Measurements from ENCODE around the gene CHCT1.
A peak's percentile ranks its signal among the peaks of the same experiment; 100 is the strongest.
"Not testable (repeated sequence)": the region's sequence is repeated elsewhere in the genome, so short reads cannot be mapped to it uniquely, and the experiment has no call there.

The CHCT1 gene

DNA sequence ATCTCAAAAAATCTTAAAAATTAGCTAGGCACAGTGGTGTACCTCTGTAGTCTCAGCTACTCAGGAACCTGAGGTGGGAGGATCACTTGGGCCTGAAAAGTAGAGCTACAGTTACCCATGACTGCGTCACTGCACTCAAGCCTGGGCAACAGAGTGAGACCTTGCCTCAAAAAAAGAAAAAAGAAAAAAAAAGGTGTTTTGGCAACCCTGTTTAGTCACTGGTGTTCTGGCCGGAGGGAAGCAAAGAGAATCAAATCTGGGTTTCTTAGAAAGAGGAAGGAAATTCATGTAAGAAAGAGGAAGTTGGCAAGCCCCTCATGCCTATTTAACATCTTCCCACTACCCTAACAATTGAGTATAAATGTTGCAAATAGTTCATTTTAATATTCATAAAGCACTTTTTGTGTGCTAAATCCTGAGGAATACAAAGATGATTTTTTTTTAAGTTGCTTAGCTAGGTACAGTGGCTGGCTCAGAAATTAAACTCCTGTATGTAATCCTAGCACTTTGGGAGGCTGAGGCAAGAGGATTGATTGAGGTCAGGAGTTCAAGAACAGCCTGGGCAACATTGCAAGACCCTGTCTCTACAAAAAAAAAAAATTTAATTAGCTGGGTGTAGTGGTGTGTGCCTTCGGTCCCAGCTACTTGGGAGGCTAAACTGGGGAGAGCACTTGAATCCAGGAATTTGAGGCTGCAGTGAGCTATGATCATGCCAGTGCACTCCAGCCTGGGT is 23.9 kb upstream of the CHCT1 start:
- no peak for DNase-seq (ENCODE audit: low spot score)

DNA sequence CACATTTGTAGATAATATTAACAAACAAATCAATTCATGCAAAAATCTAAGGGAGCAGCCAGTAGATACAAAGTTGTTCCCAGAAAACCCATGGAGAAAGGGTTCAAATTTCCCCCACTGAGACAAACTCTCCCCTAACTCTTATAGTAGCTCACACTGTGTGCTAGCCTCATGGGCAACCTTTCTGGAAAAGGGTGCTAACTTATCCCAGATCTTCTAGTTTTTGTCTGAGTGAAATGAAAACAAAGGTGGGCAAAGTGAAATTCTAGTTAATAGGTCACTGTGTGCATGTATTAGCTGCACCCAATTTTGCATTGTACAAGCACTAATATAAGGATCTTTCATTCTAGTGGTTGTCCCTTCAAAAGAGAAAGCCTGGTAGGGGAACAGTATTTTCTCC is 20.5 kb upstream of the CHCT1 start:
- no peak for DNase-seq (ENCODE audit: low spot score)

DNA sequence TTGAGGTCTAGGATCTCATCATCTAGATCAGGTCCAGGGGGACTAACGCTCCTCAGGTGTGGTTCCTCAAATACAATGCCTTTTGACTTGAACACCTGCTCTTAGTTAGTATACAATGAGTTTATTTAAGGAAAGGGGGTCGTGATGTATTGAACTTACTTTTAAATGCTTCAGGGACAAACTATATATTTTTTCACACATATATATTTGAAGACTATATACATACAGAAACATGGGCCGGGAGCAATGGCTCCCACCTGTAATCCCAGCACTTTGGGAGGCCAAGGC is 18.8 kb upstream of the CHCT1 start:
- DNase-seq (ENCODE audit: low spot score): no peak

DNA sequence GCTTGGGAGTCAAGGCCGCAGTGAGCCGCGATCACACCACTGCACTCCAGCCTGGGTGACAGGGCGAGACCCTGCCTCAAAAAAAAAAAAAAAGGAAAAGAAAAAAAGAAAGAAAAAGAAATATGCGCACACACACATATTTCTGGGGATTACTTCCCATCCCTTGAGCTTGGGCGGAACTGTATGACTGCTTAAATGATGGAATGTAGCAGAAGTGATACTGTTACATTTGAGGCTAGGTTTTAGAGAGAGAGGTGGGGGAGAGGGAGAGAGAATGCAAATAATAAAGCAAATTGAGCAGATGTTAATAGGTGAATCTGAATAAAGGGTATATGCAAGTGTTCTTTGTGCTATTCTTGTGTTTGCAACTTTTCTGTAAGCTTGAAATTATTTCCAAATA is 18.3 kb upstream of the CHCT1 start:
- no peak for DNase-seq (ENCODE audit: low spot score)

DNA sequence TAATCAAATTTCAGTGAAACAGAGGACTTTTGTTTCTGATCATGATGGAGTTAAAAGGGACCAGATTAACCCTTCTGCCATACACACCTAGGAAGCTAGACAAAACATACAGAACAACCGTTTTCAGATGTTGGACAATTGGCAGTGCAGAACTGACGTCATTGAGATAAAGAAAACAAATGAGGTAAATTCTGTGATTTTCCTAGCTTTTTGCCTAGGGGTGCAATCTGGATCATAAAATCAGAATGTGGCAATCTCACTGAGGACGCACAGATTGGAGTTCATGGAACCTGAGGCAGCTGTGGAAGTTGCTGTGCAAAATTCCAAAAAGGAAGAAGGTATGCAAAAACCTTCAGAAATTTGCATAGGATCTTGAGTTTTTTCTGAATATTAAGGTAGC is 15.4 kb upstream of the CHCT1 start:
- DNase-seq (ENCODE audit: low spot score): no peak

DNA sequence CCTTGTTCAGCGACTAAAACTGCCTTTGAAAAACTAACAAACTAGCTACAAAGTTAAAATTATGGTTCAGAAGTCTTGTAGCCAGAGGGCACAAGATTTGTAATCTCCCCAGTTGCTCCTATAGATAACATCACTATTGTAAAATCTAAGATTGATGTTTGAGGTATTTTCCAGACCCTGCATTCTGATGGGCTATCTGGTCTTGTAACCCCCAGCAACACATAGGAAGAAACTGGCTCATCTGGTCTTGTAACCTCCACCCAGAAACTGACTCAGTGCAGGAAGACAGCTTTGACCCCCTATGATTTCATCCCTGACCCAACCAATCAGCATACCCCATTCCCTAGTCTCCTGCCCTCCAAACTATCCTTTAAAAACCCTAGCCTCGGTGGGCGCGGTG is 12.3 kb upstream of the CHCT1 start:
- no peak for DNase-seq (ENCODE audit: low spot score)

DNA sequence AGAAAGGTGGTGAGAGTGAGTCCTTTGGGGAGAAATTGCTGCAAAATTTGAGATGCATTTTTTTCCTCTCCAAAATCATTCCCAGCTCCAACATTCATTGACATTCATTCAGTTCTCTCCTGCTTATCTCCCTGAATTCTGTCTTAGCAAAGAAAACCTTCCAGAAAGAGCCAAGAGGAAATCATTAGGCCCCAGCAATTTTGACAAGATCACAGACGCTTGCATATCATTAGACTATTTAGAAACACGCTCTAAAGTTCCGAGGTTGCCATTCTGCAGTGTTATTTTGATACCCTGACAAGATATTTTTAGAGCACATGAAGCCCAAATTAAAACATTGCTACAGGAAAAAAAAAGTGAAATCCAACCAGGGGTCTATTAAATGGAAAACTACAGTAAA is 9.6 kb upstream of the CHCT1 start:
- no peak for DNase-seq (ENCODE audit: low spot score)

DNA sequence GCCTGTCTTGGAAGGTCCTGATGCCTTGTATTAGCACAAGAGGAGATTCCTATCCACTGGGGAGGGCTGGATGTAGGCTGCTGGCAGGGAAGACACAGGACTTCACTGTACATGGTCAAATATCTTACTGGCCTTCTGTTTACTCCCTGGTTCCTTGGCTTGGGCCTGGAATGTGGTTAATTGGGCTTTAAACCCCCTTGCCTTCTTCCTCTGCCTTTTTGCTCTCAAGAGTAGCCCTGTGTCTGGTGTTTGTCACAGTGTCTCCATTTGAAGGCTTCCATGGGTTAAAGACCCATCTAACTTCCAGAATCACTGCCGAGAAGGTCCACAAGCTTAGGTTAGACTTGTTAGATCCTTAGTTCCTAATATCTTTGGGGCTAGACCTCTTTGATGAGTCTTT is 7.1 kb upstream of the CHCT1 start:
- DNase-seq (ENCODE audit: low spot score): no peak

DNA sequence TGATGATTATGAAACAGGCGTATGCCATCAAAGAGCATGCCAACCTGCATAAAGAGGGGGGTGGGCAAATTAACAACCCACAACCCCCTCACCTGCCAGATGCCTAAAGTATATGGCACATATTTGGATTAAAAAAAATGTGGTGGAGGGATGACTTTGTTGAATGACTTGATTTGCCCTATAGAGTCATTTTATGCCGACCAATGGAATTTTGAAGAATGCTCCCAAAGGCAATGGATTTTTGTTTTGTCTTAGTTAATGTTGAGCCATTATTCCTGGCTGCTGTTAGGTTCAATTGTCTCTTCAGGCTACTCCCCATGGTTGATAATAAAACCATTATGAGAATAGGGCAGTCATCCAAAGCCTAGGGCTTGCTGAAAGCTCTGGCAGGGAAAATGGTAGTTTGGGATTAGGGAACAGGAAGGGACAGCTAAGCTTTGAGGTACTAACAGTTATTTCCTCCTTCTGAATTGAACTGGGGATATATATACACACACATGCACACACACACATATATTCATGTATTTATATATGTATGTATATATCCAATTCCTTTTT is 5.8 kb upstream of the CHCT1 start:
- DNase-seq (ENCODE audit: low spot score): no peak

DNA sequence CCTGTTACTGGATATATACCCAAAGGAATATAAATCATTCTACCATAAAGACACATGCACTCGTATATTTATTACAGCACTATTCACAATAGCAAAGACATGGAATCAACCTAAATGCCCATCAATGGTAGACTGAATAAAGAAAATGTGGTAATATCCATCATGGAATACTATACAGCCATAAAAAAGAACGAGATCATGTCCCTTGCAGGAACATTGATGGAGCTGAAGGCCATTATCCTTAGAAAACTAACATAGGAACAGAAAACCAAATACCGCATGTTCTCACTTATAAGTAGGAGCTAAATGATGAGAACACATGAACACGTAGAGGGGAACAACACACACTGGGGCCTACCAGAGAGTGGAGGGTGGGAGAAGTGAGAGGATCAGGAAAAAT is 3.3 kb upstream of the CHCT1 start:
- DNase-seq (ENCODE audit: low spot score): not testable (repeated sequence)

DNA sequence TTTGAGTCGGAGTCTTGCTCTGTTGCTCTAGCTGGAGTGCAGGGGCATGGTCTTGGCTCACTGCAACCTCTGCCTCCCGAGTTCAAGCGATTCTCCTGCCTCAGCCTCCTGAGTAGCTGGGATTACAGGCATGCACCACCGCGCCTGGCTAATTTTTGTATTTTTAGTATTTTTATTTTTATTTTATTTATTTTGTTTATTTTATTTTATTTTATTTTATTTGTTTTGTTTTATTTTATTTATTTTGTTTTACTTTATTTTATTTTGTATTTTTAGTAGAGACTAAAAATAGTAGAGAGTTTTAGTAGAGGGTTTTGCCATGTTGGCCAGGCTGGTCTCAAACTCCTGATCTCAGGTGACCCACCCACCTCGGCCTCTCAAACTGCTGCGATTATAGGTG is 2.4 kb upstream of the CHCT1 start:
- DNase-seq (ENCODE audit: low spot score): not testable (repeated sequence)

DNA sequence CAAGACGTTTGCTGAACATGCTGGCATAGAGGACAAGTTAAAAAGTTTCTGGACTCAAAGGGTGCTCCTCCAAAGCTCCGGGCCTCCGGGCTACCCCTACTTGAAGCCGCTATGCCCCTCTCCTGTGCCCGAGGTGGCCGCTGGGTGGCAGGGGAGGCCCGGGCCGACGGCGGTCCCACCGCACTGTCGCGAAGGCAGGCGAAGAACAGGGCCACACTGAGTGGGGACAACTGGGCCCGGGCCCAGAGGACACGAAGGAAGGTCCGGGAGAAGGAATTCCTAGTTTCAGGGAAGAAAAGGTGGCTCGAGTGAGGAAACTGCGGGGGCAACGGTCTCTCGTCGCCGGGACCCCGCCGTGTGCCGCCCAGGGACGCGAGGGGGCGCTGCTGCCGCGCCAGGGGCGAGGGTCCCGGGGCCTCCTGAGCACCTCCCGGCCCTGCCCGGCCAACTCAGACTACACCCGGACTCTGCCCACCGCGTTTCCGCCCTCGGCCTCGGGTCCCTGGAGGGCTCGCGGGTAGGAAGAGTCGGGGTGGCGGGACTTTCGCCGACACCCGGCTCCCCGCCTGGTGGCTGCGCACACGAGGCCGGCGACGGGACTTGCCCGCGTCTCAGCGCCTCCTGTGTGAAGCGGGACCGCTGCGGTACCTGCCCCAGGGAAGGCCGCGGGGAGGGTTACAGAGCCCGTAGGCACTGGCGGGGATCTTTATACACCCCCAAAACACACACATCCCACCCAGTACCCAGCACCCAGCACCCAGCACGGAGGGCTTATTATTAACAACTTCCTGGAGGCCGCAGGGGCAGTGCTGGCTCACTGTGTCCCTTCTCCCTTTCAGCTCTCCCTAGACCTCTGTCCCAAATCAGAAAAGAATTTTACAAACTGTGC is 772 bp upstream of the CHCT1 start:
- peak; percentile 90 for DNase-seq (ENCODE audit: low spot score)

DNA sequence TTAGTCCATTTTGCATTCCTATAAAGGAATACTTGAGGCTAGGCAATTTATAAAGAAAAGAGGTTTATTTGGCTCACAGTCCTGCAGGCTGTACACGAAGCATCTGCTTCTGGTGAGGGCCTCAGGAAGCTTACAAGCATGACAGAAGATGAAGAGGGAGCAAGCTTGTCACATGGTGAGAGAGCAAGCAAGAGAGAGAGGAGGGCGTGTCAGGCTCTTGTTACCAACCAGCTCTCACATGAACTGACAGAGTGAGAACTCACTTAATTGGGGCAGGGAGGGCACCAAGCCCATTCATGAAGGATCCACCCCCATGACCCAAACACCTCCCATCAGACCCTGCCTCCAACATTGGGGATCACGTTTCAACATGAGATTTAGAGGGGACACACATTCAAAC is 1.6 kb downstream of the CHCT1 start:
- no peak for DNase-seq (ENCODE audit: low spot score)

DNA sequence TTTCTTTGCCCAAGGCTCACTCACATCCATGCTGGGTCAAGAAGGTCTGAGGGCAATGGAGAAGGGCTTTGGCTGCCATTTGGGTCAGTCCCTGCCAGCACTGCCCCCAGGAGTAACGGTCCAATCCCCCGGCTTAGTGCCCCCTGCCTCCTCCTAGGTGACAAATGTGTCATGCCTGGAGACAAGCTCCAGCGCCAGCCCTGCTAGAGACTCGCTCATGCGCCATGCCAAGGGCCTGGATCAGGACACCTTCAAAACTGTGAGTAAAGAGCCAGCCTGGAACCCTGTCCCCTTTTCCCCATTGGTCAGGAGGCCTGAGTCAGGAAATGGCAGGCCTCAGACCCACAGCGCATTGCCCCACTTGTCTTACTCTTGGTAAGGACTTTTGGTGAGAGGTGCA is 3.3 kb downstream of the CHCT1 start:
- DNase-seq (ENCODE audit: low spot score): no peak

DNA sequence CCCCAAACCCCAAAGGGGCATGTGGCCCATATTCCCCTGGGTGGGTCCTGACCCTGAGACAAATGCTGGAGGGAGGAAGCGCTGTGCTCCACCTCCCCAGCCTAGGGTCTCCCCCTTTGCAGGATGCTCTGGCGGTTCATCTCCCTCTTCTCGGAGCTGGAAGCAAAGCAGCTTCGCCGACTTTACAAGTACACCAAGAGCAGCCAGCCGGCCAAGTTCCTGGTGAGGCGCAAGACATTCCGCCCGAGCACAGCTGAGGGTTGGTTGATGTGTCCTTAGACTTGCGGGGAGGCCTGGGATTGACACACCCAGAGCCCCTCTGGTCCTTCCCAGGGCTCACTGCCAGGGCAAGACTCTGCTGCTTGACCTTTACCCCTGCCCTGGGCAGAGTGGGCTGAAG is 4.3 kb downstream of the CHCT1 start:
- DNase-seq (ENCODE audit: low spot score): no peak

DNA sequence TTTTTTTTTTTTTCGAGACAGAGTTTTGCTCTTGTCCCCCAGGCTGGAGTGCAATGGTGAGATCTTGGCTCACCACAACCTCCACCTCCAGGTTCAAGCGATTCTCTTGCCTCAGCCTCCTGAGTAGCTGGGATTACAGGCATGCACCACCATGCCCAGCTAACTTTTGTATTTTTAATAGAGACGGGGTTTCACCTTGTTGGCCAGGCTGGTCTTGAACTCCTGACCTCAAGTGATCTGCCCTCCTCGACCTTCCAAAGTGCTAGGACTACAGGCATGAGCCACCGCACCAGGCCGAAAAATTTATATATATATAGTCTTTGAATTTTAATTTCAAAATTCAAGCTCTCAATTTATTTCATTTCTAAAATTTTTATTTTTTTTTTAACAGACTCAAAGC is 6.2 kb downstream of the CHCT1 start:
- DNase-seq (ENCODE audit: low spot score): not testable (repeated sequence)

DNA sequence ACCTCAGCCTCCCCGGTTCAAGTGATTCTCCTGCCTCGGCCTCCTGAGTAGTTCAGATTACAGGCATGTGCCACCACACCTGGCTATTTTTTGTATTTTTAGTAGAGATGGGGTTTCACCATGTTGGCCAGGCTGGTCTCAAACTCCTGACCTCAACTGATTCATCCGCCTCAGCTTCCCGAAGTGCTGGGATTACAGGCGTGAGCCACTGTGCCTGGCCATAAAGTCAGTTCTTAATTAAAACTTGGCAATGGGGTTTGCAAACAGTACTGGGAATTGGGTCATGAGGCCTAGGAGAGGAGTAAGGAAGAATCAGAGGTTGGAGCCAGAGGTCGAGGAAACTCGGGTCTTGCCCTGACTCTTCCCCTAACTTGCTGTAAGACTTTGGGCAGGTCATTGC is 8.3 kb downstream of the CHCT1 start:
- DNase-seq (ENCODE audit: low spot score): peak; percentile 20

DNA sequence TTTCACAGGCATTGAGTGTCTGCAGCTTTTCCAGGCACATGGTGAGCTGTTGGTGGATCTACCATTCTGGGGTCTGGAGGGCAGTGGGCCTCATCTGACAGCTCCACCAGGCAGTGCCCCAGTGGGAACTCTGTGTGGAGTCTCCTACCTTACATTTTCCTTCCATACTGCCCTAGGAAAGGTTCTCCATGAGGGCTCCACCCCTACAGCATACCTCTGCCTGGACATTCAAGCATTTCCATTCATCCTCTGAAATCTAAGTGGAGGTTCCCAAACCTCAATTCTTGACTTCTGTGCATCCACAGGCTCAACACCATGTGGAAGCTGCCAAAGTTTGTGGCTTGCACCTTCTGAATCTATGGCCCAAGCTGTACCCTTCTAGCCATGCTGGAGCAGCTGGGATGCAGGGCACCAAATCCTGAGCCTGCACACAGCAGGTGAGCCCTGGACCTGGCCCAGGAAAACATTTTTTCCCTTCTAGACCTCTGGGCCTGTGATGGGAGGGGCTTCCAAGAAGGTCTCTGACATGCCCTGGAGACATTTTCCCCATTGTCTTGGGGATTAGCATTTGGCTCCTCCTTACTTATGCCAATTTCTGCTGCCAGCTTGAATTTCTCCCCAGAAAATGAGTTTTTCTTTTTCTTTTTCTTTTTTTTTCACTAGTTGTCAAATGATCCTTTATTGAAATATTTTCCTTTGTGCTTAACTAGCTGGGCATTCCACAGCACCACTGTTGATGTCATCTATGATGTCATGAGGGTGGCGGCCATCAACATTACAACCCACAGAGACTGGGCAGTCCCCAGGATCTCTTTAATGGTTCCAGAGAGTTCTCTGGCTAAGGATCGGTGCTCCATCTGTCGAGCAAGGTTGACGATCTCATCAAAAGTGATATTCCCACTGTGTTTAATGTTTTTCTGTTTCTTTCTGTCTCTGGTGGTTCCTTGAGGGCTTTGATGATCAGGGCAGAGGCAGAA is 11.0 kb downstream of the CHCT1 start:
- not testable (repeated sequence) for DNase-seq (ENCODE audit: low spot score)

DNA sequence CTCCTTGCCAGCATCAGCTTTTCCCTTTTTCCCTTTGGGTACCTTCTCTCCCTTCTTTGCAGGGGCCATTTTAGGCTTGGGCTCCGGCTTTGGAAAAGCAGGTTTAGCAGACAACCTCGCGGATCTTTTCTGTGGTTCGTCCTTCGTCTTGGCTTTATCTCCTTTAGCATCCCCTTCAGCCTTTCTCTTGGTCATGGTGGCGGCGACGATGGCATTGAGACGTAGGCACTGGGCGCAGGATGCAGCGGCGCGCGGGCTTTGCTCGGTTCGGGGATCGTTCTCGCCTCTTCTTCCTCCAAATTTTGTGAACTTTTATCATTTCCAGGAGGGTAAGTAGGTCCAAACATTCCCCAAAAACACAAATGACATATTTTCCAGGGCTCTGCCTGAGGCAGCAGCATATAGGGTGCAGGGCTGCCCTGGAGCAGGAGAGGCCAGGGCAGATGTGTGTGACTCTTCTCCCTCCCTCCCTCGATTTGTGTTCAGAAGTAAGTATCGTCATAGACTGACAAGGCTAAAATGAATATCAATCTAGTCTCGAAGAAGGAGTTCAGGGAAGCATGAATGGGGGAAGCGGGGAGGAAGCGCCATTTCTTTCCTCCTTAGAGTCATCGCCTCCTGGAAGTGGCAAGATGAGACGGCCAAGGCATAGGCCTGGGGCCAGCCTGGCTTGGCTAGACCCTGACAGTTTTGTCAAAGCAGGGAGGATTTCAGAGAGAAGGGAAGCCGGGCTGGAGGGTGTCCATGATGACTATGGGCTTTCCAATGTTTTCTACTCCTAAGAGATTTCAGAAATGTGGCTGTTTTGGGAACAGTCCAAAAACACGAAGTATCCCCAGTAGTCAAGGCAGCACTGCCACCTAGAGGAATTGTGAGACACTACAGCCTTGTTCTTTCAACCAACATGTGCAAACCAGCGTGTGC is 13.2 kb downstream of the CHCT1 start:
- peak; percentile 79 for DNase-seq (ENCODE audit: low spot score)

DNA sequence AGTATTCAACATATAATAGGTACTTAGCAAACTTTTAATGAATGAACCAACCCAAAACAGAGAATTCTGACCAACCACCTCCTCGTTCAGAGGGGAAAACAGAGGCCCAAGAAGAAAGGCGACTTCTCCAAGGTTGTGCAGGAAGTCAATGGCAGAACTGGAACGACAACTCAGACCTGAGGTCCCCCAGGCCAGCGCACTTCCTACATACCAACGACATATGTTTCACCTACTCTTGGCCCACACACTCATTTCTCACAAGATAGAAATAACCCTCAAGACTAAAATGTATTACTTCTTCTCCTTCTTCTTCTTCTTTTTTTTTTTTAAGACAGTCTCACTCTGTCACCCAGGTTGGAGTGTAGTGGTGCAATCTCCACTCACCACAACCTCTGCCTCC is 14.4 kb downstream of the CHCT1 start:
- DNase-seq (ENCODE audit: low spot score): no peak

DNA sequence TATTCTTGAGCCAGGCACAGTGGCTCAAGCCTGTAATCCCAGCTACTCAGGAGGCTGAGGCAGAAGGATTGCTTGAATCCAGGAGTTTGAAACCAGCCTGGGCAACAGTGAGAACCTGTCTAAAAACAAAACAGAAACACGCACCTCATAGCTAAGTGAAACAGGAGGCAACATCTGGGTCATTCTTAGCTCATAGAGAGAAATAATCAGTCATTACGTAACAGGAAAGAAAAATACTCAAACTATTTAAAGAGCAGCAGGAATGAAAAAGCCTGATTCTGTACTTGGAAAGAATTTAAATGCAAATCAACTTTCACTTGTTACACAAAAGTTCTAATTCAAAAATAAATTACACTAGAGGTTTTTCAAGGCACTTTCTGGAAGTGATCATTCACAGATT is 17.2 kb downstream of the CHCT1 start:
- DNase-seq (ENCODE audit: low spot score): no peak
